ENCODE measurements around the gene UPK1A.

GRCh38 chr19:35713506-35713850 lies 47.2 kb downstream of the UPK1A start:
- TF ChIP-seq CTCF (IDR thresholded peaks at IDR 0.05; ENCODE audit: low read length) (no peak), EZH2 (IDR thresholded peaks at IDR 0.05; ENCODE audit: borderline replicate concordance, low read length) (no peak)

Data from OCI-LY1 (cell line).